Sigmoid colon (tissue), 7 donors: ENCODE results near the gene XBP1. TPM values are rescaled to one million over a fixed set of nuclear protein-coding genes. Genes with fewer than 3 reads are reported as not detected.
A peak's percentile ranks its signal among the peaks of the same experiment; 100 is the strongest.
"Not testable (repeated sequence)": the region's sequence is repeated elsewhere in the genome, so short reads cannot be mapped to it uniquely, and the experiment has no call there.

Experiments
- DNase-seq: peaks from one replicate; pipeline ENCODE4 v3.0.0-alpha.2; 2019
- H3K27ac ChIP-seq, 4 donors: fragments of 200-600 bp; sonication (generic); one replicate each; pipeline ENCODE4 v1.5.1; 2016 to 2019; ENCODE audit warnings: mild to moderate bottlenecking in 1 of 4
- H3K27me3 ChIP-seq, 3 donors: fragments of 200-600 bp; sonication (generic); one replicate each; pipeline ENCODE4 v1.5.1; 2019; ENCODE audit warnings: mild to moderate bottlenecking in 1 of 3
- H3K36me3 ChIP-seq, 4 donors: fragments of 200-600 bp; sonication (generic); one replicate each; pipeline ENCODE4 v1.5.1; 2016 to 2019
- H3K4me1 ChIP-seq, 4 donors: fragments of 200-600 bp; sonication (generic); one replicate each; pipeline ENCODE4 v1.5.1; 2017 to 2019
- H3K4me3 ChIP-seq, 4 donors: fragments of 200-600 bp; sonication (generic); one replicate each; pipeline ENCODE4 v1.5.1; 2017 to 2019; ENCODE audit warnings: mild to moderate bottlenecking in 2 of 4, moderate library complexity in 1 of 4
- H3K9me3 ChIP-seq, 4 donors: fragments of 200-600 bp in 3 of 4; sonication (generic) in 3 of 4; one replicate each; pipeline versions ENCODE4 v1.5.1 to v1.6.1; 2013 to 2019
- EP300 ChIP-seq, 4 donors: sonication (generic); formaldehyde crosslinking; IDR thresholded peaks; one replicate each; pipeline ENCODE4 v1.6.1; 2017; ENCODE audit warnings: antibody characterized with exemption in 4 of 4
- POLR2A ChIP-seq, 2 donors: fragments of 450-650 bp; IDR thresholded peaks; one replicate each; pipeline ENCODE4 v1.6.1; 2016; ENCODE audit warnings: antibody characterized with exemption in 2 of 2, mild to moderate bottlenecking in 2 of 2, moderate library complexity in 2 of 2
- POLR2AphosphoS5 ChIP-seq, 4 donors: sonication (generic); formaldehyde crosslinking; IDR thresholded peaks; one replicate each; pipeline ENCODE4 v1.6.1; 2017; ENCODE audit warnings: antibody characterized with exemption in 4 of 4
- WGBS, 2 donors: extraction: QIAGEN DNeasy Blood & Tissue Kit; methylation state at CpG; one replicate each; pipeline ENCODE4 v1.1.7; 2013; 5-methylcytosine and 5-hydroxymethylcytosine counted together
- intact Hi-C: fragments of 100-400 bp; cut with DNase I; formaldehyde crosslinking; loops from one replicate; pipeline ENCODE4 v1.15.1; 2023
- polyA plus RNA-seq, 3 donors: library from polyadenylated mRNA; stranded (reverse); fragments of 200-250 nt; gene quantifications; one replicate each; pipeline ENCODE4 v1.2.3, GENCODE V29; 2013
- small RNA-seq, 3 donors: library from RNA; depleted of rRNA; stranded (forward); fragments of <200 nt; gene quantifications; one replicate each; pipeline ENCODE3, GENCODE V24; 2016
- total RNA-seq, 4 donors: library from RNA; depleted of rRNA; stranded (reverse); fragments of >200 nt; gene quantifications; one replicate each; pipeline ENCODE4 v1.1.0, GENCODE V29; 2016
- TF ChIP-seq, protein P1 (sequence below), 4 experiments: fragments of 450-650 bp in 3 of 4; fragments of 200-600 bp in 1 of 4; IDR thresholded peaks; one replicate each; pipeline ENCODE4 v1.5.1; 2016 to 2019; ENCODE audit warnings: antibody characterized with exemption in 4 of 4, mild to moderate bottlenecking in 3 of 4, moderate library complexity in 2 of 4
- donor health status: healthy with polysubstance abuse.
- donor health status: Bipolar disorder and iron deficiency.
- donor health status: healthy.

XBP1 gene
- total and polyA plus RNA-seq, 7 donors: 76.7 to 134 (median 106) TPM

DNA sequence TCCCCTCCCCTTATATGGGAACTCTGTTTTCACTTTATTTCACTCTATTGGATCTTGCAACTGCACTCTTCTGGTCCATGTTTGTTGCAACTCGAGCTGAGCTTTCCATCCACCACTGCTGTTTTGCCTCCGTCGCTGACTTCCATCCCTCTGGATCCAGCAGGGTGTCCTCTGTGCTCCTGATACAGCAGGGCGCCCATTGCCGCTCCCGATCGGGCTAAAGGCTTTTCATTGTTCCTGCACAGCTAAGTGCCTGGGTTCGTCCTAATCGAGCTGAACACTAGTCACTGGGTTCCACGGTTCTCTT is 39.0 kb downstream of the XBP1 start:
- intact Hi-C loops: no loop called here
- no peak for TF ChIP-seq EP300 (IDR thresholded peaks at IDR 0.05)
- TF ChIP-seq POLR2A (IDR thresholded peaks at IDR 0.05): no peak
- TF ChIP-seq POLR2AphosphoS5 (IDR thresholded peaks at IDR 0.05): no peak
- TF ChIP-seq, protein P1, sequence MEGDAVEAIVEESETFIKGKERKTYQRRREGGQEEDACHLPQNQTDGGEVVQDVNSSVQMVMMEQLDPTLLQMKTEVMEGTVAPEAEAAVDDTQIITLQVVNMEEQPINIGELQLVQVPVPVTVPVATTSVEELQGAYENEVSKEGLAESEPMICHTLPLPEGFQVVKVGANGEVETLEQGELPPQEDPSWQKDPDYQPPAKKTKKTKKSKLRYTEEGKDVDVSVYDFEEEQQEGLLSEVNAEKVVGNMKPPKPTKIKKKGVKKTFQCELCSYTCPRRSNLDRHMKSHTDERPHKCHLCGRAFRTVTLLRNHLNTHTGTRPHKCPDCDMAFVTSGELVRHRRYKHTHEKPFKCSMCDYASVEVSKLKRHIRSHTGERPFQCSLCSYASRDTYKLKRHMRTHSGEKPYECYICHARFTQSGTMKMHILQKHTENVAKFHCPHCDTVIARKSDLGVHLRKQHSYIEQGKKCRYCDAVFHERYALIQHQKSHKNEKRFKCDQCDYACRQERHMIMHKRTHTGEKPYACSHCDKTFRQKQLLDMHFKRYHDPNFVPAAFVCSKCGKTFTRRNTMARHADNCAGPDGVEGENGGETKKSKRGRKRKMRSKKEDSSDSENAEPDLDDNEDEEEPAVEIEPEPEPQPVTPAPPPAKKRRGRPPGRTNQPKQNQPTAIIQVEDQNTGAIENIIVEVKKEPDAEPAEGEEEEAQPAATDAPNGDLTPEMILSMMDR (IDR thresholded peaks at IDR 0.05): no peak
- WGBS, 2 donors: 95 to 96% methylated on average over 10 of the region's 10 CpGs

DNA sequence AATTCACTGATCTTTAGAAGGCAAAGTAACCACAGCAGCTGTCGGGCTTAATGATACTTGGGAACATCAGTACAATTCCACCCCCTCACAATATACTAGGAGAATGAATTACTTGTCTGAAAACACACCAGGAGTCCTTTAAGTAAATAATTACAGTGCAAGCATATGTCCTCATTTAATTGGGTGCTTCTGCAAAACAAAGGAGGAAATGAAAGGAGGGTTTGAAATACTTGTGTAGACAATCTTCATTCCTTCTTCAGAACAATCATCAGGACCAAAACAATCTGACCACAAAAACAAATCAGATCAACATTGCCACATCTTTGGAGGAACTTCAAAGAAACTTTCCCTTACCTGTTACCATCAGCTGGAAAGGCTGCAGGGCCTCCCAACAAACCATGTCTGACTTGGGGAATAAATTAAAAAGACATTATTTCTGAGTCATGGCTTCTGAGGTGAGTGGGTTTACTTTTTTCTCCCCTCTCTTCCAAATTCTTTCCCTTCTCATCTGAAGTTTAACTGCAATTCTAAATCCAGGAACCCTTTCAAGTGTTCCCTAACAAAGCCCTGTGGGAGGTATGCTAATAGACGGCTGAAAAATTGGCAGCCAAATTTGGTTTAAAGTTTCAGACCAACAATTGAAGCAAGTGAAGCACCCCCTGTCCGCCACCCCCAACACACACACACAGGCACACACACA is 40.4 kb downstream of the XBP1 start:
- Histone ChIP-seq H3K27me3 (no peaks in the 10 kb centered on the region), H3K9me3 (no peaks in the 10 kb centered on the region), H3K4me1 (no peaks in the 10 kb centered on the region), H3K4me3 (no peak overlapping the region), H3K27ac (peak overlapping the region in 1 of 4 donors; percentile 5), H3K36me3 (peaks cover 0 to 2% (median 0%) of the 10 kb centered on the region in 4 donors)
- 59 to 64% methylated on average over 3 of the region's 3 CpGs for WGBS, 2 donors
- intact Hi-C loops: no loop called here
- DNase-seq: no peak
- no peak for TF ChIP-seq POLR2A (IDR thresholded peaks at IDR 0.05)
- TF ChIP-seq, protein P1 (IDR thresholded peaks at IDR 0.05): no peak
- TF ChIP-seq POLR2AphosphoS5 (IDR thresholded peaks at IDR 0.05): no peak
- TF ChIP-seq EP300 (IDR thresholded peaks at IDR 0.05): no peak

More for the DNA sequence above, 39.0 kb downstream of the XBP1 start:
- no peaks in the 10 kb centered on the region for H3K36me3 ChIP-seq
- no peaks in the 10 kb centered on the region for H3K27me3 ChIP-seq
- no peak overlapping the region for H3K27ac ChIP-seq
- H3K9me3 ChIP-seq: no peaks in the 10 kb centered on the region
- DNase-seq: no peak
- no peak overlapping the region for H3K4me3 ChIP-seq
- H3K4me1 ChIP-seq: no peaks in the 10 kb centered on the region

DNA sequence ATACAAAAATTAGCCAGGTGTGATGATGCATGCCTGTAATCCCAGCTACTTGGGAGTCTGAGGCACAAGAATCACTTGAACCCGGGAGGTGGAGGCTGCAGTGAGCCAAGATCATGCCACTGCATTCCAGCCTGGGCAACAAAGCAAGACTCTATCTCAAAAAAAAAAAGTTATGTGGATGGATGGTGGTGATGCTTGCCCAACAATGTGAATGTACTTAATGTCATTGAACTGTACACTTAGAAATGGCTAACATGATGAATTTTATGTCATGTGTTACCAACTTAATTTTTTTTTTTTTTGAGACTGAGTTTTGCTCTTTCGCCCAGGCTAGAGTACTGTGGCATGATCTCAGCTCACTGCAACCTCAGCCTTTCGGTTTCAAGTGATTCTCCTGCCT is 45.9 kb downstream of the XBP1 start:
- H3K27ac ChIP-seq, H3K27me3 ChIP-seq, intact Hi-C loops, DNase-seq, H3K4me3 ChIP-seq, H3K9me3 ChIP-seq, H3K4me1 ChIP-seq: not testable (repeated sequence)
- peaks cover 0 to 19% (median 3%) of the 10 kb centered on the region in 4 donors for H3K36me3 ChIP-seq
- WGBS, 2 donors: 96 to 98% methylated on average over 3 of the region's 3 CpGs

DNA sequence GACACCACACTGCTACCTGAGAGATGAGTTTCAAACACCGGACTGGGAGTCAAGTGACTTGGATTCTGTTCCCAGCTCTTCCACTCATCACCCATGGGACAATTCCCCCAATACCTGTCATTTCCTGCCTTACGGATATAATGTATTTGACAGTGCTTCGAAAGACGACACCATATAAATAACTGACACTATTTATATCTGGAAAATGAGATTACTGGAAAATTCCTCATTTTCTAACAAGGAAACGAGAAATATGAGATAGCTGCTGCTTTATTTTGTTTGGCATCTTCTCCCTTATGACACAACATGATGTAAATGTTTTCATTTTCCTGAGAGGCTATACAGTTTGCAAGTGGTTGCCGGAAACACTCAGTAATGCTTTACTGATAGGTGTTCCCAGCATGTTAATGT is 49.9 kb downstream of the XBP1 start:
- H3K4me1 ChIP-seq: no peaks in the 10 kb centered on the region
- H3K27me3 ChIP-seq: no peaks in the 10 kb centered on the region
- TF ChIP-seq, protein P1 (IDR thresholded peaks at IDR 0.05): no peak
- TF ChIP-seq POLR2A (IDR thresholded peaks at IDR 0.05): no peak
- no peak for TF ChIP-seq POLR2AphosphoS5 (IDR thresholded peaks at IDR 0.05)
- H3K36me3 ChIP-seq: peaks cover 5 to 59% (median 19%) of the 10 kb centered on the region in 4 donors
- H3K4me3 ChIP-seq: no peak overlapping the region
- no peak overlapping the region for H3K27ac ChIP-seq
- no peak for DNase-seq
- intact Hi-C loops: no loop called here
- WGBS, 2 donors: 82 to 88% methylated on average over 6 of the region's 6 CpGs
- no peaks in the 10 kb centered on the region for H3K9me3 ChIP-seq

Small RNA genes lying within 50 kb of the gene (small RNA-seq; reads per million reads assigned to genes)
- 0 reads per million in 3 donors for gene Z93930.1

Other genes with a start within 250 kb of the XBP1 start
- 100 to 1,000 TPM in 1 of 4 donors, 10 to 100 TPM in 3; 46.1 to 102 (median 63.2) TPM for gene TTC28, start 120.7 kb downstream of the XBP1 start, total RNA-seq
- gene TTC28, start 120.7 kb downstream of the XBP1 start, polyA plus RNA-seq: 1 to 10 TPM in 2 of 3 donors, under 1 TPM in 1; 0.23 to 4.6 (median 1.8) TPM
- 1 to 10 TPM; 2.8 to 4.6 (median 3.6) TPM for gene CHEK2, start 58.7 kb downstream of the XBP1 start, total RNA-seq
- 10 to 100 TPM; 10.2 to 17.4 (median 10.6) TPM for gene CHEK2, start 58.7 kb downstream of the XBP1 start, polyA plus RNA-seq
- 10 to 100 TPM; 29.9 to 67.5 (median 32.5) TPM for gene HSCB, start 58.5 kb downstream of the XBP1 start, total RNA-seq
- 10 to 100 TPM; 16.6 to 28.8 (median 19.5) TPM for gene HSCB, start 58.5 kb downstream of the XBP1 start, polyA plus RNA-seq
- gene CCDC117, start 27.9 kb downstream of the XBP1 start, total RNA-seq: 10 to 100 TPM; 23.9 to 33.2 (median 29.8) TPM
- gene CCDC117, start 27.9 kb downstream of the XBP1 start, polyA plus RNA-seq: 10 to 100 TPM in 1 of 3 donors, 1 to 10 TPM in 2; 9.6 to 10.4 (median 9.6) TPM
- gene ZNRF3, start 83.0 kb upstream of the XBP1 start, total RNA-seq: 10 to 100 TPM in 2 of 4 donors, 1 to 10 TPM in 2; 8.9 to 13.6 (median 9.7) TPM
- gene ZNRF3, start 83.0 kb upstream of the XBP1 start, polyA plus RNA-seq: 1 to 10 TPM in 1 of 3 donors, under 1 TPM in 2; 0.23 to 3.9 (median 0.60) TPM